Astrocyte of the hippocampus (primary cell): ENCODE data around the gene GPRASP2.
A peak's percentile ranks its signal among the peaks of the same experiment; 100 is the strongest.

Source experiments
- DNase-seq: peaks from one replicate; pipeline ENCODE4 v3.0.0; 2011; ENCODE audit warnings: low read depth, low spot score

GPRASP2 gene

DNA sequence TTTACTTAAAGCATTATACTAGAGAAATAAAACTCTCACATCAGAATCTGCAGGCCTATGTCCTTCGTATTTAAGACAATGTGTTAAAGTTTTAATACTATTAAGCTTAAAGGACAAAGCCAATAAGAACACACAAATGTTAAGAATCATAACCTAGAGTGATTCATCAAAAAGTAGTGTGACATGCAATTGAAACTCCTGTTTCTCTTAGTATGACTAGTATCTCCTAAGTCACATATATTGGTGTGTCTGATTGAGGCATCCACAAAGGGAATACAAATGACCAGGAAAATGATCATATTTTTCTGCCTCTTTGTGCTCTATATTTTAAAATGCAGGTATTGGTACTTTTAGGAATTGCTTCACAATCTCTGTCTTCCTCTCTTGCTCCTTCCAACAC lies 32.1 kb downstream of the GPRASP2 start:
- DNase-seq: no peak

DNA sequence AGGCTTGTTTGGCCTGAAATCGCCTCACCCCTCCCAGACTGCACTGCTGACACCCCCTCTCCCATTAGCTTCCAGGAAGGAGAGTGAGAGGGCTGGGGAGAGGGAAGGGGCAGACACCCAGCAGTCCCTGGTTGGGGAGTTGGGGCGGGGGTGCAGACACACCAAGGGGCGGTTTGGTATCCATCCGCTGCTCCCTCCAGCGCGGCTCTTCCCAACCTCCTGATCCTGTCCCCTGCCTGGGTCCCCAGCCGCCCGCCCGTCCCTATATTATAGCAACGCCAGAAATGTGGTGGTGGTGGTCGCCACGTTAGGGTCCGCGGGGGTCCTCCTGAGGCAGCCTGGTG lies 33.2 kb downstream of the GPRASP2 start:
- no peak for DNase-seq

DNA sequence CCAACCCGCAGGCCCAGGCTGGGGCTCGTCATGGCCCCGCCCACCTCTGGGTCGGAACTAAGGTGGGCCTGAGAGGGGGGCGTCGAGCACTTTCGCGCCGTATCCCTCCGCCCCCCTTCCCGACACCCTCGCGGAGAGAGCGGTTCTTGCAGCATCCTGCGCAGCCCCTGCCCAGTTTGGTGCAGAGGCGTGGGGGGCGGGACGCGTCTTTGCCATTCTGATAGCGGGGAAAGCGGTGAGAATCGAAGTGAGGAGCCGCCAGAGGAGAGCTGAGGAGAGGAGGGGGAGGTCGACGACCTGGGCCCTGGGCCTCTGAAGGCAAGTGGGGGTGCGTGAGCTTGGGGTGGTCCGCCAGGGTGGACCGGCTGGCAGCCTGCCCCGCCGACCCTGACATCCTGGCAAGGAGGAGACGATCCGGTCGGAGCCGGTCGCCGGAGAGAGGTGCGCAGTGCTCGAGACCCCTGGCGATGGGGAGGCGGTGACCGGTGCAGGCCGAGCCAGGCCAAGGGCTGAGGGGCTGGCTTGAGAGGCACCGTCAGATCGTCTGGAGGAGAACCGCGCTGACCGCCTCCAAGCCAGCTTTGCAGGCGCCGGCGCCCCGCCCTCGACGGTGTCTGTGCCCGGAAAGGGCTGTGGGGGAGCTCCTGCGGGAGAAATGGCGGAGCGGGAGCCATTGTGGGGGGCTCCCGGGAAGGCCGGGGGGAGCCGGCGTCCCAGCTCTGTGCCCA lies 33.8 kb downstream of the GPRASP2 start:
- DNase-seq: peak; percentile 53

DNA sequence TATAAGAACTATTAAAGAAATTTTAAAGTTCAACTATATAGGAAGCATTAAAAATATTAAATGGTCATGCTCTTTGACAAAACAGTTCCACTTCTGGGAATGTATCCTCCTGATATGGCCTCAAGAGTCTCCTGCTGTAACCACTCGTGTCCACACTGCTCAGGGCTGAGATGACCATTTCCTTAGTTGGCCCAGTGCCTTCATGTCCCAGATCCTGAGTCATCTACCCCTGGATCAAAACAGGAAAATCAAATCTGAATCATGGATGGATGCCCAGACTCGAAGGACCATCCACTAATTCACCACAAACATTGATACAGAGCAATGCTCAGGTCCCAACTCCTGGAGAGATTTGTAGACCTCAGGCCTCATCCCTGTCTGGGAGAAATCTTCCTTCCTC lies 53.0 kb downstream of the GPRASP2 start:
- DNase-seq: peak; percentile 71

GRCh38 chrX:102765809-102766208 lies 53.6 kb downstream of the GPRASP2 start:
- peak; percentile 35 for DNase-seq

- no peak for DNase-seq
These were observed 55.0 kb downstream of the GPRASP2 start for GRCh38 chrX:102767287-102767686.
